ENCODE results near the gene SLC12A5. TPM values are rescaled to one million over a fixed set of nuclear protein-coding genes. Genes with fewer than 3 reads are reported as not detected.

Gene SLC12A5
- polyA plus RNA-seq, 10 donors, result 0.29 to 1.5 (median 0.81) TPM

DNA sequence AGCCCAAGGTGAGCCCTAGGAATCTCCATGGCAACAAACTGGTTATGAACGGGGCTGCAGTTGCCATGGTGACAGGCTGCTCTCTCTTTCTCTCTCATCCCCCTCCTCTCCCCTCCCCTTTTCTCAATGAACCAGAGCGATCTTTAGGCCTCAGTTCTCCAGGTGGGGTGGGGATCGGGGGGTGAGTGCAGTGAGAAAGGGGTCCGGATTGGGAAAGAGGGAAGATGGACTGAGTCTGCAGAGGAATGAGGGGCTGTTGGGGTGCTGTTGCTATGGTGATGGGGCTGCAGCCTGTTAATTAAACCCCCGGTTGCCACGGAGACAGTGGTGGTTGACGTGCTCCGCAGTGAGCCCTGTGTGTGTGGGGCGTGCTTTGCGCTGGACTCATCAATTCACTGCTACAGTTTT, 3.6 kb upstream of the SLC12A5 start:
- DNase-seq, result no peak

DNA sequence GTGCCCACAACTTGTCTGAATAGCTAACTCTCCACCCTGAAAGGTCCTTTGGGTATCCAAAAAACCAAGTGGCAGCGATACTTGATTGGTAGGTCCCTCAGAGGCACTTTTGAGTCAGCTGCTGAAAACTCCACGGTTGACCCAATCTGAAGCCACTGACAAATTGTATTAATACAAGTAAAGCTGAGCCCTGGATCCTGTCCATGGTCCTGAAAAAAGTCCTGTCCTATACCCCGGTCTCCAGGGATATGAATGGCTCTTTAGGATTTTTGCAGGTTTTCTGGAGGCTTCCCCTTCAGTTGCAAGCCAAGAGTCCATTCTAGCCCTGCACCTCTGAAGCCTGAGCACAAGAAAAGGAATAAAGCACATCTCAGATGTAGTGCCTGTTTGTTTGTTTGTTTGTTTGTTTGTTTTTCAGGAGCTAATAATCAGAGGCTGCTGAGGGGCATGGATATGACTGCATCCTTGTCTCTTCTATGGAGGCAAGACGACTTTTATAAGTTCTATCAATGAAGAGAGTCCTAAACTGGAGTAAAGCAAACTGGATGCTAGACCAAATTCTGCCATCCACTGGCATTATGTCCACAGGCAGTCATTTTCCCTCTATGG, 1.7 kb upstream of the SLC12A5 start:
- DNase-seq, result peak; percentile 35 to 65 (median 48)

DNA sequence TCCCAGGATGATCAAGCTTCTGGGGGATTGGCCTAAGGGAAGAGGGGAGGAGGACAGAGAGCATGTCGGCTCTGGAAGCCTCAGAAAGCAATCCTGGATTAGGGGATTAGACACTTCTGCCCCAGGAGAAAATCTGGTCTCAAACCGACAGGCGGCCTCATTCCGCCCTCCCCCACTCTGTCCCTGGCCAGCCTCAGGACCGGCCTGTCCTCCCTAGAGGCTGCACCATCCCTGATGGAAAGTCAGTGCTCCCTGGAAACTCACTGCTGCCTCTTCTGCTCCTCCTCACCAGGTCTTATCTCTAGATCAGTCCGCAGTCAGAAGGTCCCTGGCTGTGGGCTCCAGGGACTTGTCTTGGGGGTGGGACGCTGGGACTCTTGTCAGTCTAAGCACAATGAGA, 905 bp upstream of the SLC12A5 start:
- no peak for DNase-seq

DNA sequence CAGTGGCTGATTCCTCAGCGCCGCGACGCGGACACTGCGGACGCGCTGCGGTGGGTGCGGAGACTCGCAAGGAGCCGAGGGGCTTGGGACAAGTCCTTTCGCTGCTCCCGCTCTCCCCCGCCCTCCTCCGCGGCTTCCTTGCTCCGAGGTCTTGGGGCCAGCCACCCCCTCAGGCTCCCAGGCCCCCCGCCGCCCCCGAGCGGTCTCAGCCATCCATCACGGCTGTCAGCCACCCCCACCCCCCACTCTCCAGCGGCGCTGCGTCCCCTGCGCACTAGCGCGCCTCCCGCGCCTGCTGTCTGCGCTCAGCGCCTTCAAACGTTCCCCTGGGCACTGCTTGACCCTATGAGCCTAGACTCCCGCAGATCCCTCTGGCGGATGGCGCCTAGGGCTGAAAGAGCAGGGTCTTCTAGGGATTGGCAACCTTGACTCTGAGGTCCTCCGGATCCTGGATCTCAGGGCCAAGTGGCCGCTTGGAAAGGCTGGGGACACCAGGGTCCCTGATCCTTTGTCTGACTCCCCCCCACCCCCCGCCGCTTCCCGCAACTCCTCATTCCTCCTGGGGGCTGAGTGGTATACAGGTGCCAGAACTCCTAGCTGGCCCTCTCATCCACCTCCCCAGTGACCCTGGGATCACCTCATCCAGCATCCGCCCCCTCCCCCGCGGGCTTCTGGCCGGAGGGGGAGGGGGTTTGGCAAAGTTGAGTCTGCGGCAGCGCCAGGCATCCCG, 1.4 kb downstream of the SLC12A5 start:
- no peak for DNase-seq

DNA sequence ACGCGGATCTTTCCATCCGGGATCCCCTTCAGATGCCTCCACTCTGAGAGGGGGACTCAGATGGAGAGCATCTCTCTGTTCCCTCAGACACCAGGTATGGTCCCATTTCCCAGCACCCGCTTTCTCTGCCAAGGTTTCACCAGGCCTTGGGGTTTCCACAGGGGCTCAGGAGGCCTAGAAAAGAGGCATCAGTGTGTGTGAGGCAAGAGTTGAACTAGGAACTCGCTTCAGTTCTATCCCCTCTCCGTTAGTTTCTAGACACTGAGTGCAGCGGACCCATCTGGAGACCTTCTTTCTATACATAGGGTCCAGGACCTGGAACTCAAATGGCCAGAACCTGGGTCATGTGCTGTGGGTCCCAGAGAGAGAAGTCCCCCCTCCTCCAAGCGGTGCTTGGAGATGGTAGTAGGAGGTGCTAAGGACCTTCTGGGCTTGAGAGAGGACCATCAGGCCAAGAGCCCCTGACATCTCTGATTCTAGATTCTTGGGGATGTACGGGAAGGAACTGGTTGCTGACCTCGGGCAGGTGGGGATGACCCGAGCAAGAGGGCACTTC, 2.1 kb downstream of the SLC12A5 start:
- DNase-seq, result no peak

DNA sequence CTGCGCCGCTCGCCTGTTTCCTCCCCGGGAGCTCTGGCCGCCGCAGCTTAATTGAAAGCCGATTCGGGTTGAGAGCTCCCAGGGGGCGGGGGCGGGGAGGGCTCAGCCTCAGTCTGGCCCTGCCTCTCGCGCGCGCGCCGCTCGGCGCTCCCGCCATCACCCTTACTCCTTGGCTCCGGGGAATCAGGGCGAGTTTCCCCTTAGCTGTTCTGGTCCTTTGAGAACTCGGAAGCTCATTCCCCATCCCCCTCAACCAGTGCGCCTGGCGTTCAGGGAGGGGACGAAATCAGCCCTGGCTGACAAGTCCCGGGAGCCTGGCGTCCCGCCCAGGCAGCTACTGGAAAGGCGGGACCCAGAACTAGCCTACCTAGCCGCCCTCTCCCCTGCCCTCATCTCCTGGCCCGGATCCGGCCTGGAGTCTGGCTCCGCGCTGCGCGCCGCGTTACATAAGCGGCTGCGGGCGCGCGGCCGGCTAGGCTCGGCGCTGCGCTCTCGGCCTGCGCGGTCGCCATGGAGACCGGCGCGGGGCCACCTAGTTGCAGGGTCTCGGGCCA, 2.8 kb downstream of the SLC12A5 start:
- DNase-seq, result no peak

DNA sequence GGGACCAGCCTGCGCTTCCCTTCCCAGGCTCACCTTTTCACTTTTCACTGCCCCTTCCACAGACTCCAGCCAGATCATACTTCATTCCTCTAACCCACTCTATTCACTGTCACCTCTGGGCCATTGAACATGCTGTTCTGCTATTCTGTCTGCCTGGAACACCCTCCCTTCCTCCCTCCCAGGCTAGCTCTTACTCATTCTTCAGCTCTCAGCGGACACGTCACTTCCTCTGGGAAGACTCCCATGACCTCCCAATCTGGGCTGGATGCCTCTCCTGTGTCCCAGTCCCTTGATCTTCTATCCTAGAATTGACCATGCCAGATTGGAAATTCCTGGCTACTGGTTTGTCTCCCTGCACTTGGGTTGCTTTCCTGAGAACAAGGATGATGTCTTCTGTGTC, 5.0 kb downstream of the SLC12A5 start:
- DNase-seq, result no peak

DNA sequence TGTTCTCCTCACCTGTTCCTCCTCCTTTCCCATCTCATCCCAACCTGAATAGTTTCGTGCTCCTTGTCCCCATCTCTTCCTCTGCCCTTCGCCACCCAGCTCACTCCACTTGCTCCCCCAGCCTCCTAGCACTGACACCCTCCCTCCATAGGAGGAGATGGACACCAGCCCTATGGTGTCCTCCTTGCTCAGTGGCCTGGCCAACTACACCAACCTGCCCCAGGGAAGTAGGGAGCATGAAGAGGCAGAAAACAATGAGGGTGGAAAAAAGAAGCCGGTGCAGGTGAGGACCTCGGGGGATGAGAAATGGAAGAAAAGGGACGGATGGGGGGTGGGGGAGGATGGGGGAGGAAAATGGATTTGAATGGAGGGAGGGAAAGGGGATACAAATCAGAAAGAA, 6.2 kb downstream of the SLC12A5 start:
- no peak for DNase-seq

DNA sequence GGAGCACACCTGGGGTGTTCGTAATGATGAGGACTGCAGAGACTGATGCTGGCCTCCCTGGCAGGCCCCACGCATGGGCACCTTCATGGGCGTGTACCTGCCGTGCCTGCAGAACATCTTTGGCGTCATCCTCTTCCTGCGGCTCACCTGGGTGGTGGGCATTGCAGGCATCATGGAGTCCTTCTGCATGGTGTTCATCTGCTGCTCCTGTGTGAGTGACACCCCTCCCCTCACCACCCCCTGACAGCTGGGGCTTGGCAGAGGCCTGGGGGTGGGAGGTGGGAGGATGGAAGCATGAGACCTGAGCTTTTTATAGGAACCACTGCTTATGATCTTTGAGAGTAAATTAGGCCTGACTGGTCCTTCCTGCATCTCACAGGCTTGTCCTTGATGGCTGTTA, 6.7 kb downstream of the SLC12A5 start:
- no peak for DNase-seq

DNA sequence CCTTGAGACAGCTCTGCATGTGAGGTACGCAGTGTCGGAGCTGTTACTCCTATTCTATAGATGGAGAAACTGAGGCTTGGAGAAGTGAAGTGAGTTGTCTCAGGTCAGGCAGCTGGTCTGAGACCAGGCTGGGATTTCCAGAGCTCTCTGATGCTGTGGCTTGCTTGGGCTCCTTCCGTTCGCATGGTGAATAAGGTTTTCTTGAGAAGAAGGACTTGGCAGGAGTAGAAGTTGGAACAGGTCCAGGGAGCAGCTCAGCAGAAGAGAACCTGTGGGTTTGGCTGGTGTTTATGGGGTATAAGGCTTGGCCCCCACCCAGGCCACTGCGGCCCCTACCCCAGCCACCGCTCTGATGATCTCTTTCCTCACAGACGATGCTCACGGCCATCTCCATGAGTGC, 7.4 kb downstream of the SLC12A5 start:
- DNase-seq, result no peak

DNA sequence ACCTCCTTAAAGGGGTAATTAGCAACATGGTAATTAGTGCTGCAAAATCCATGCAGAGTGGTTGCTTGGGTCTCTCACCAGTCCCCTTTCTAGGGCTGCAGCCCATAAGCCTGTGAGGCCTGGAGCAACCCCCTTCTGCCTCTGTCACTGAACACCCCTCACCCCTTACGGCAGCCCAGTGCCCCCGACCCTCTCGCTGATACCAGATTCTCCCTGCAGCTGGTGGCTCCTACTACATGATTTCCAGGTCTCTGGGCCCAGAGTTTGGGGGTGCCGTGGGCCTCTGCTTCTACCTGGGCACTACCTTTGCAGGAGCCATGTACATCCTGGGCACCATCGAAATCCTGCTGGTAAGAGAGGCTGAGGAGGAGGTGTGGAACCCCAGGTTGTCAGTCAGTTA, 8.0 kb downstream of the SLC12A5 start:
- no peak for DNase-seq

DNA sequence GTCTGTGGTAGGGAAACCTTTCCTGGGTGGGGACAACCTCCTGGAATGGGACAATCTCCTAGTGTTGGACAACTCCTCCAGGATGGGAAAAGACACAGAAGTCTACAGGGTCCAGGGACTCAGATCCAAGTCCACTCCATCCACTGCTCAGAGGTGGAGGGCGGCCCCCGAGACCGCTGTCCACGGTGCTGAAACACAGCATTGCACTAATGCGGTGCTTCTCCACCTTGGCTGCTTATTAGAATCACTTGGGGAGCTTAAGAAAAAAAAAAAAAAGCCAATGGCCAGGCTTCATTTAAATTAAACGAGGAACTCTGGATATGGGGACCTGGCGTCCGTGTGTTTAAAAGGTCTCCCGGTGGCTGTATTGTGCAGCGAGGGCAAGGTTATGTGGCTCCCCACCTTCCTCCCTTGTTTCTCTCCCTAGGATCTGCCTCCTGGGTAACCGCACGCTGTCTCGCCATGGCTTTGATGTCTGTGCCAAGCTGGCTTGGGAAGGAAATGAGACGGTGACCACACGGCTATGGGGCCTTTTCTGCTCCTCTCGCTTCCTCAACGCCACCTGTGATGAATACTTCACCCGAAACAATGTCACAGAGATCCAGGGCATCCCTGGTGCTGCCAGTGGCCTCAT, 12.0 kb downstream of the SLC12A5 start:
- DNase-seq, result peak in 2 of 3 donors; percentile 27 to 66

DNA sequence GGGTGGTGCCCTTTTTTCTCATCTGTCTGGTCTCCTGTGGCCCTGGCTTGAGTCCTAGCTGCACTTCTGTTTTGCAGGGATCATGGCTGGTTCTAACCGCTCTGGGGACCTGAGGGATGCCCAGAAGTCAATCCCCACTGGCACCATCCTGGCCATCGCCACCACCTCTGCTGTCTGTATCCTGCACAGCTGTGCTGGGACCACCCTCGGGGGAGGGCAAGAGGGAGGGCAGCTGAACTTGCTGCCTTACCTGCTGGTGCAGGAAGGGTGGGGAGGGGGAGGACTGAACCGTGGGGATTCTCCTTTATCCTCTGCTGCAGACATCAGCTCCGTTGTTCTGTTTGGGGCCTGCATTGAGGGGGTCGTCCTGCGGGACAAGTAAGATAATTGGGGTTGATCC, 14.5 kb downstream of the SLC12A5 start:
- no peak for DNase-seq

DNA sequence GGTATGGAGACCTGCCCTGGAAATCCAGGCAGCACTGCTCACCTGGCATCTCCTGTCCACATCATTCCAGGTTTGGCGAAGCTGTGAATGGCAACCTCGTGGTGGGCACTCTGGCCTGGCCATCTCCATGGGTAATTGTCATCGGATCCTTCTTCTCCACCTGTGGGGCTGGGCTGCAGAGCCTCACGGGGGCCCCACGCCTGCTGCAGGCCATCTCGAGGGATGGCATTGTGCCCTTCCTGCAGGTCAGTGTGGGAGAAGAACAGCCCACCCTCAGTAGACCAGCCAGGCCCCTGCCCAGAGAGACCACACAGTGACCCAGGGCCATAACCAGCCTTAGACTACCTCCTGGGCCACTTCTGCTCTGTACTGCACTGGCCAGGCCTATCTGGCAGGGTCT, 15.9 kb downstream of the SLC12A5 start:
- no peak for DNase-seq

DNA sequence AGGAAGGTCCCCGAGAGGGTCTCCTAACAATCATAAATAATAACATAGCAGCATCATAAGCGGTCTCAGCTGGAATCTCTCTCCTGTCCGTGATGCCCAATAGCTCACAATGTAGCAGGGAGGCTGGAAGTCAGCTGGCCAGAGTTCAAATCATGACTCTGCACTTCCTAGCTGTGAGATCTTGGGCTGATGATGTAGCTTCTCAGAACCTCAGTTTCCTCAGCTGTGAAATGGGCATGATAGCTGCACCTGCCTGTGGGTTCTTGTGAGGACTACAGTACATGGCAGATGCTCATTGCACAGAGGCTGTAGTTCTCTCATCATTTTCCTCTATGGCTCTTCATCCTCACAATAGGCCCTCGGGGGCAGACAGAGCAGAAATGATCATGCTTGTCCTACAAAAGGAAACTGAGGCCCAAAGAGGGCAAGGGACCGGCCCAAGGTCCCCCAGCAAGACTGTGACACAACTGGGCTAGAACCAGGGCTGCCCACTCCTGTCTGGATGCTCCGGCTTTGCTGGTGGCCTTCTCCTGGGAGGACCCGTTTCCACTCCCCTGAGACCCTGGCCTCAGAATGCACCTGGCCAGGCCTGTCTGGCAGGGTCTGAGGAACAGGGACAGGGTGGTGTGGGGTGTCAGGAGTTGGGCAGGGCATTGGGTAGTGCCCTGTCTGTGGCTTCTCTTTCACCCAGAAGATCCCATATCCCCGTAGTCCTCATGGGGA, 17.7 kb downstream of the SLC12A5 start:
- no peak for DNase-seq

DNA sequence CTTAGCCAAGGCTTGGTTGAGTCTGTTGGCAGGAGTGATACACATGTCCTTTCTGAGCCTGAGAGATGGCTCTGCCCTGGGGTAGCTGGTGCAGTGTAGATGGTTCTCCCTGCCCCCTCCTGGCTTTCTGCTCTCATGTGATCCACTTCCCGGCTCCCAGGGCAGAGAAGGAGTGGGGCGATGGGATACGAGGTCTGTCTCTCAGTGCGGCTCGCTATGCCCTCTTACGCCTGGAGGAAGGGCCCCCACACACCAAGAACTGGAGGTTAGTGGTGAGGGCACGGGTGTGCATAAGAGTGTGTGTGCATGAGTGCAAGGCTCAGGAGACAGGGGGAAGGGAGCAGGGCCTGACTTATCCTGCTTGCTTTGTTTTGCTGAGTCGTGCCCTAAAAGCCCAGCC, 18.8 kb downstream of the SLC12A5 start:
- no peak for DNase-seq

DNA sequence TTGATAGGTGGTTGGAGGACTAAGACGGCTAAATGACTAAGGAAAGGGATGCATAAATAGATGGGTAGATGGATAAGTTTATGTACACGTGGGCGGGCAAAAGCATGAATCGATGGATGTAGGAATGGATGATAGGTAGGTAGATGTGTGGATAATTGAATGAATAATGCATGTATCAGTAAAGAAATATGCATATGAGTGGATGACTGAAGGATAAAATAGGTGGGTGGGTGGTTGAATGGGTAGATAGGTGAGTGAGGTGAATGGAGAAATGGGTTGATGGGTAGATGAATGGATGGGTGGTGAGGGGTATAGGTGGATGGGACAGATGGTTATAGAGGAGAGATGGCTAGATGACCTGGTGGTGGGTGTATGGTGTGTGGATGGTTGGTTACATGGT, 20.2 kb downstream of the SLC12A5 start:
- DNase-seq, result no peak

DNA sequence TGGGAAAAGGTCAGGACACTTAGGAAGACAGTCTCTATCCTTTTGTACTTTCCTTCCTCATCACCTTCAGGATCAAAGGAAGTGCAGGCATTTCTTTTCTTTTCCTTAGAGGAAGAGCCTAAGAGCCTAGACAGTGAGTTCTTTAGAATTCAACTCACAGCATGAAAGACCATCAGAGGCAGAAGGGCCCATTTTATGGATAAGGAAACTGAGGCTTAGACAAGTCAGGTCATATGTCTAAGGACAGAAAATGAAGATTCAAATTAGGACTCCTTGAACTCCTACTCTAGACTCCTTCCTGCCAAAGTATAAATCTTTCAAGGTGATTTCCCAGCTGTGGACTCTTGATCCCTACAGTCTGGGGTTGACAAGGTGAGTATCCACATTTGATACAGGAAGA, 20.8 kb downstream of the SLC12A5 start:
- no peak for DNase-seq

DNA sequence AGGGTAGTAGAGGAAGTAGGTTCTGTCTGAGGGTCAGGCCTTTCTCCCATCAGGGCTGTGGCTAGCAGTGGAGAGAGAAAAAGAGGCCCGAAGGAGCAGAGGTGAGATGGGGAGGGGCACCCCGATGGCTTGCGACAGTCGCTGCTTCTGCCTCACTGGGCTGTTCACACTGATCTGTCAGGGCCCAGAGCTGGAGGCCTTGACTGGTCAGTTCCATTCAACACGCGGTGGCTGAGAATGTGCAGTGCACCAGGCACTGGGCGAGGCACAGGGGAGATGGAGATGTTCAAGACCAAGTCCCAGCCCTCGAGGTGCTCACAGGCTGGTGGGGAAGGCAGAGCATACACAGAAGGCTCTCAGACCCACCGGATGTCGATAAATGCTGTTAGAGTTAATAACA, 21.4 kb downstream of the SLC12A5 start:
- DNase-seq, result no peak

DNA sequence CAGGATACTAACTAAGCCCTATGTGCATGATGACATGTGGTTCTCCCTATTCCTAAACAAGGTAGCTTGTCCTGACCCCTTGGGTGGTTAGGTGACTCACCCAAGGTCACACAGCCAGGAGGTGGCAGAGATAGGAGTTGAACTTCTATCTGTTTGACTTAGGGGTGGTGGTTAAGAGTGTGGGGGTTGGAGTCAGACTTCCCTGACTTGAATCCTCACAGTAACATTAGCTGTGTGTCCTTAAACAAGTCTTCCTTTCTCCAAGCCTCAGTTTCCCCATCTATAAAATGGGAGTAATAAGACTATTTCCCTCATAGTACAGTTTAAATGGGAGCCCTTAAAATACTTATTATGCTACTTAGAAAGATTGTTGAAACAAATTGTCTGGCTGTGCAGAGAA, 21.9 kb downstream of the SLC12A5 start:
- no peak for DNase-seq

DNA sequence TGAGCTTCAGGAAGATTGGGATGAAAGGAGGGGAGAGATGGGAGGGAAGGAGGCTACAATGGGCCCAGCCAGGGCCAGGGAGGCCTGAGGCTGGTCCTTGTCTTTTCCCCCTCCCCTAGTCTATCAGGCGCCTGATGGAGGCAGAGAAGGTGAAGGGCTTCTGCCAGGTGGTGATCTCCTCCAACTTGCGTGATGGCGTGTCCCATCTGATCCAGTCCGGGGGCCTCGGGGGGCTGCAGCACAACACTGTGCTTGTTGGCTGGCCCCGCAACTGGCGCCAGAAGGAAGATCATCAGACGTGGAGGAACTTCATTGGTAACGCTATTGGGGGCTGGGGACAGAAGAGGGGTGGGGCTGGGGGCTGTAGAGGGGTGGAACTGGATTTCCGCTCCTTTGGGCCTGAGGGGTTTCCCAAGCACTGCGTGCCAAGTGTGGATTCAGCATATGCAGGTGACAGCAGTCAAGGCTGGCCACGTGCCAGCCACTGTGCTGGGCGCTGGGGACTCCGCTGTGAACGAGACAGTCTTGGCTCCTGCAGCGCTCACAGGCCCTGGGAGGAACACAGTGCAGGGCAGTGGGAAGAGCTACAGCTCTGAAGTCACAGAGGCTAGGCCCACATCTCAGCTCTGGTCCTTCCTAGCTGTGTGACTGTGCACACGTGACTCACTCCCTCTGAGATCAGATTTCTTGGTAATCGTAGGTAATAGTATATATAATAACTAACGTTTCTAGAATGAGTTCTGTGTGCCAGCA, 22.7 kb downstream of the SLC12A5 start:
- no peak for DNase-seq
